Testis (tissue), 2 donors: ENCODE measurements around the gene TTC7B.

Source experiments
- CTCF ChIP-seq, 3 experiments: fragments of 450-650 bp in 2 of 3; fragments of 200-600 bp in 1 of 3; sonication (generic) in 1 of 3; IDR thresholded peaks; one replicate each; pipeline ENCODE4 v1.5.1; 2016 to 2019; ENCODE audit warnings: antibody characterized with exemption in 3 of 3, mild to moderate bottlenecking in 2 of 3, moderate library complexity in 1 of 3
- POLR2A ChIP-seq: fragments of 450-650 bp; IDR thresholded peaks from one replicate; pipeline ENCODE4 v1.6.1; 2017; ENCODE audit warnings: antibody characterized with exemption, mild to moderate bottlenecking, moderate library complexity

GRCh38 chr14:90566481-90566880 is 249.7 kb downstream of the TTC7B start:
- TF ChIP-seq CTCF (IDR thresholded peaks at IDR 0.05): no peak
- TF ChIP-seq POLR2A: no peak
